K562 (cell line): ENCODE results near the gene PTPRU. TPM values are rescaled to one million over a fixed set of nuclear protein-coding genes. Genes with fewer than 3 reads are reported as not detected.

Experiments
- ATF3 ChIP-seq, 2 experiments: fragments of 450-650 bp in 1 of 2; sonication (generic) in 1 of 2; formaldehyde crosslinking in 1 of 2; IDR thresholded peaks in 1 of 2; conservative IDR thresholded peaks in 1 of 2; 2 replicates each; pipeline versions ENCODE4 v1.6.1 to v1.8.1; 2016 to 2023; ENCODE audit warnings: mild to moderate bottlenecking in 2 of 2, moderate library complexity in 2 of 2, inconsistent platforms in 1 of 2, missing genetic modification reagents in 1 of 2
- ATF6 ChIP-seq: sonication (generic); formaldehyde crosslinking; IDR thresholded peaks from 2 replicates; pipeline ENCODE4 v1.4.0; 2020; ENCODE audit warnings: mild to moderate bottlenecking, missing genetic modification reagents
- CREBBP ChIP-seq: IDR thresholded peaks from one replicate; pipeline ENCODE4 v1.6.1; 2012; ENCODE audit warnings: low read depth, mild to moderate bottlenecking, control low read depth, inconsistent platforms, low read length
- EHMT2 ChIP-seq: fragments of 450-650 bp; IDR thresholded peaks from 2 replicates; pipeline ENCODE4 v1.6.1; 2018; ENCODE audit warnings: antibody characterized with exemption
- EP300 ChIP-seq: IDR thresholded peaks from 2 replicates; pipeline ENCODE4 v1.6.1; 2012; ENCODE audit warnings: low read length, improper control_type of control experiment
- GTF2E2 ChIP-seq: fragments of 200-800 bp; sonication (Bioruptor generic); IDR thresholded peaks from 2 replicates; pipeline ENCODE4 v1.6.1; 2016; ENCODE audit warnings: missing genetic modification characterization, missing compliant biosample characterization
- KAT8 ChIP-seq: fragments of 450-650 bp; IDR thresholded peaks from 2 replicates; pipeline ENCODE4 v1.6.1; 2016; ENCODE audit warnings: low read depth, mild to moderate bottlenecking
- KHSRP ChIP-seq: fragments of 450-650 bp; IDR thresholded peaks from 2 replicates; pipeline ENCODE4 v1.6.1; 2017
- MEIS2 ChIP-seq: fragments of 450-650 bp; IDR thresholded peaks from 2 replicates; pipeline ENCODE4 v1.6.1; 2014; ENCODE audit warnings: mild to moderate bottlenecking; ENCODE audit not compliant: partially characterized antibody
- MTF1 ChIP-seq: fragments of 250-450 bp; sonication (Bioruptor Pico); IDR thresholded peaks from 2 replicates; pipeline ENCODE4 v1.9.0; 2021; ENCODE audit warnings: moderate library complexity, mild to moderate bottlenecking, inconsistent platforms, borderline replicate concordance
- NR4A1 ChIP-seq, 2 experiments: fragments of 250-450 bp in 1 of 2; fragments of 450-650 bp in 1 of 2; sonication (Bioruptor Pico) in 1 of 2; IDR thresholded peaks; 2 replicates each; pipeline versions ENCODE4 v1.4.0 to v1.6.1; 2016 to 2020; ENCODE audit warnings: mild to moderate bottlenecking in 2 of 2, missing compliant biosample characterization in 1 of 2, missing genetic modification characterization in 1 of 2, moderate library complexity in 1 of 2
- NRF1 ChIP-seq, 2 experiments: fragments of 450-650 bp; IDR thresholded peaks in 1 of 2; conservative IDR thresholded peaks in 1 of 2; 2 replicates each; pipeline ENCODE4 v1.6.1; 2014; ENCODE audit warnings: mild to moderate bottlenecking in 2 of 2
- PREB ChIP-seq: sonication (generic); formaldehyde crosslinking; IDR thresholded peaks from 2 replicates; pipeline ENCODE4 v1.8.1; 2023; ENCODE audit warnings: mild to moderate bottlenecking, missing genetic modification reagents
- RBBP5 ChIP-seq: fragments of 200-600 bp; sonication (generic); IDR thresholded peaks from 2 replicates; pipeline ENCODE4 v1.6.1; 2012; ENCODE audit warnings: borderline replicate concordance, mild to moderate bottlenecking, low read length, control low read depth, inconsistent platforms; ENCODE audit not compliant: insufficient read depth, poor library complexity, severe bottlenecking
- XRCC3 ChIP-seq: fragments of 450-650 bp; IDR thresholded peaks from 2 replicates; pipeline ENCODE4 v1.6.1; 2017; ENCODE audit warnings: mild to moderate bottlenecking, moderate library complexity
- ZBTB2 ChIP-seq: fragments of 450-650 bp; IDR thresholded peaks from 2 replicates; pipeline ENCODE4 v1.6.1; 2016; ENCODE audit warnings: antibody characterized with exemption
- ZFP30 ChIP-seq: fragments of 250-450 bp; sonication (Bioruptor Pico); IDR thresholded peaks from 2 replicates; pipeline ENCODE4 v1.8.0; 2022; ENCODE audit warnings: moderate library complexity, mild to moderate bottlenecking, inconsistent platforms, borderline replicate concordance
- ZKSCAN1 ChIP-seq: fragments of 150-350 bp; IDR thresholded peaks from 2 replicates; pipeline ENCODE4 v1.6.1; 2016; ENCODE audit warnings: low read depth, low read length
- ZNF217 ChIP-seq: sonication (generic); formaldehyde crosslinking; IDR thresholded peaks from 2 replicates; pipeline ENCODE4 v1.8.0; 2022; ENCODE audit warnings: mild to moderate bottlenecking, missing genetic modification reagents
- ZNF253 ChIP-seq: fragments of 250-450 bp; sonication (Bioruptor Pico); conservative IDR thresholded peaks from 2 replicates; pipeline ENCODE4 v1.6.1; 2021; ENCODE audit warnings: mild to moderate bottlenecking
- ZNF589 ChIP-seq: fragments of 200-800 bp; sonication (Bioruptor generic); IDR thresholded peaks from 2 replicates; pipeline ENCODE4 v1.6.1; 2016; ENCODE audit warnings: low read depth, missing genetic modification characterization, missing compliant biosample characterization
- polyA plus RNA-seq, 8 experiments: library from polyadenylated mRNA; depleted of rRNA in 4 of 8; stranded (reverse) in 5 of 8; unstranded in 3 of 8; fragments of >200 nt; fragmentation: Nextera tagmentation in 2 of 8; fragmentation: Illumina TruSeq in 1 of 8; extraction: Ambion mirVana in 2 of 8; extraction: Trizol in 1 of 8; gene quantifications; 2 replicates each; pipeline versions ENCODE4 v1.2.1 to v1.2.3, GENCODE V29; 2011 to 2014; ENCODE audit warnings: inconsistent platforms in 1 of 8, missing spikeins in 1 of 8
- total RNA-seq, 7 experiments: library from RNA; depleted of rRNA in 6 of 7; stranded (reverse); fragments of >200 nt in 6 of 7; fragmentation: Illumina TruSeq in 2 of 7; extraction: Trizol in 2 of 7; gene quantifications; 2 replicates each; pipeline versions ENCODE4 v1.2.1 to v1.2.3, GENCODE V29; 2011 to 2021; ENCODE audit warnings: low replicate concordance in 1 of 7

PTPRU gene
- total and polyA plus RNA-seq, 9 of the 15 experiments (the other 6 are each of a cell fraction or from before 2014, with no cell fraction given) = 0.01 to 2.9 (median 1.0) TPM

- TF ChIP-seq XRCC3 (no peak), PREB (CRISPR knock-in tag) (peak; percentile 81; the same call in 1 of the 2 replicates), GTF2E2 (tag) (no peak), EHMT2 (no peak), EP300 (peak; percentile 3; the same call in 1 of the 2 replicates), KAT8 (no peak), ATF6 (0 out of 2 replicates have a peak, but pooled peaks have one; percentile 15), NRF1 (conservative IDR thresholded peaks at IDR 0.05 in 1 of 2, IDR thresholded peaks at IDR 0.05 in 1 of 2) (peak; percentile 93 to 94), MTF1 (0 out of 2 replicates have a peak, but pooled peaks have one; percentile 14), ZBTB2 (peak; percentile 76; the same call in 1 of the 2 replicates), ZKSCAN1 (peak; percentile 48; the same call in 1 of the 2 replicates), MEIS2 (peak; percentile 50), ZNF589 (CRISPR knock-in tag) (no peak), RBBP5 (peak; percentile 96), ZNF217 (CRISPR knock-in tag) (no peak), ZNF253 (no peak), CREBBP (no peak), NR4A1 (CRISPR knock-in tag; IDR thresholded peaks at IDR 0.05) (no peak), NR4A1 (tag; IDR thresholded peaks at IDR 0.05) (0 out of 2 replicates have a peak, but pooled peaks have one; percentile 27), KHSRP (peak; percentile 75), ATF3 (IDR thresholded peaks at IDR 0.05) (peak; percentile 38; the same call in 1 of the 2 replicates), ATF3 (CRISPR knock-in tag; conservative IDR thresholded peaks at IDR 0.05) (peak; percentile 51; the same call in 1 of the 2 replicates), ZFP30 (CRISPR knock-in tag) (no peak)
Observed at GRCh38 chr1:29230553-29231378, 5.6 kb upstream of the PTPRU start, which contains the start of gene MECR (continued).
